ENCODE data around the gene RPL34. TPM values are rescaled to one million over a fixed set of nuclear protein-coding genes. Genes with fewer than 3 reads are reported as not detected.

RPL34 gene
- polyA plus RNA-seq, 2 of the 4 experiments (the other 2 are of a cell fraction), result 949 to 1,255 TPM

GRCh38 chr4:108574402-108574801 lies 46.0 kb upstream of the RPL34 start:
- ChIA-PET POLR2A (no interaction called here), CTCF (interaction anchor here (1.7 kb wide), 1 partner anchor 514 kb away, joined by 4 read pairs; no protein-coding TSS in a partner anchor)
- no peak overlapping the region for H3K27ac ChIP-seq
- DNase-seq (ENCODE audit: low read depth in 1 of 2, low spot score in 1 of 2) (no peak), FAIRE-seq (no peak), ATAC-seq (no peak)
- H3K9me3 ChIP-seq, result no peaks in the 10 kb centered on the region
- 29% methylated on average over 3 of the region's 3 CpGs for WGBS (ENCODE audit: missing lambda C conversion rate)
- H3K4me1 ChIP-seq, result no peaks in the 10 kb centered on the region
- no peak overlapping the region for H3K4me2 ChIP-seq
- TF ChIP-seq POLR2A (IDR thresholded peaks at IDR 0.05; ENCODE audit: low read length) (no peak), BCL3 (IDR thresholded peaks at IDR 0.05) (no peak), ATOH8 (CRISPR knock-in tag; IDR thresholded peaks at IDR 0.05; ENCODE audit: low read depth) (no peak), ELK1 (IDR thresholded peaks at IDR 0.05; ENCODE audit: low read depth, low read length) (no peak), HEYL (CRISPR knock-in tag; IDR thresholded peaks at IDR 0.05) (no peak), BHLHE40 (IDR thresholded peaks at IDR 0.05; ENCODE audit: low read depth, low read length) (no peak), EHMT2 (IDR thresholded peaks at IDR 0.05; ENCODE audit: low read depth) (no peak), RAD21 (conservative IDR thresholded peaks at IDR 0.05 in 1 of 2, IDR thresholded peaks at IDR 0.05 in 1 of 2) (no peak), EP300 (IDR thresholded peaks at IDR 0.05) (no peak), FOSL2 (IDR thresholded peaks at IDR 0.05) (no peak), FOSL2 (CRISPR knock-in tag; IDR thresholded peaks at IDR 0.05) (no peak), ESRRA (IDR thresholded peaks at IDR 0.05; ENCODE audit: borderline replicate concordance, low read length) (no peak), E2F6 (IDR thresholded peaks at IDR 0.05; ENCODE audit: borderline replicate concordance, low read depth) (no peak)
- no peak overlapping the region for H3K4me3 ChIP-seq

GRCh38 chr4:108581083-108581482 lies 39.3 kb upstream of the RPL34 start:
- Histone ChIP-seq H3K4me1 (no peaks in the 10 kb centered on the region), H3K4me2 (no peak overlapping the region), H3K9me3 (no peaks in the 10 kb centered on the region), H3K27ac (no peak overlapping the region), H3K4me3 (no peak overlapping the region)
- no peak for DNase-seq (ENCODE audit: low read depth in 1 of 2, low spot score in 1 of 2)
- 45% methylated on average over 6 of the region's 6 CpGs for WGBS (ENCODE audit: missing lambda C conversion rate)
- ChIA-PET POLR2A (interaction anchor here (0.7 kb wide), 1 partner anchor 49 kb away, joined by 4 read pairs; no protein-coding TSS in a partner anchor), CTCF (interaction anchor here (0.6 to 1.5 kb wide), 2 partner anchors 8 to 272 kb away, joined by 4 read pairs; no protein-coding TSS in a partner anchor)
- no peak for FAIRE-seq
- no peak for ATAC-seq
- TF ChIP-seq CHD2 (IDR thresholded peaks at IDR 0.05; ENCODE audit: low read length, partially characterized antibody) (no peak), GATA3 (IDR thresholded peaks at IDR 0.05; ENCODE audit: borderline replicate concordance) (no peak), FOXS1 (CRISPR knock-in tag; IDR thresholded peaks at IDR 0.05) (no peak), SMC3 (IDR thresholded peaks at IDR 0.05) (no peak), NFE2L2 (conservative IDR thresholded peaks at IDR 0.05; ENCODE audit: low read length) (no peak), USF2 (IDR thresholded peaks at IDR 0.05) (no peak), HOXA7 (CRISPR knock-in tag; IDR thresholded peaks at IDR 0.05) (no peak), HOXB13 (CRISPR knock-in tag; IDR thresholded peaks at IDR 0.05; ENCODE audit: low read depth) (no peak), CEBPB (IDR thresholded peaks at IDR 0.05) (no peak), ZNF302 (CRISPR knock-in tag; IDR thresholded peaks at IDR 0.05) (no peak)

Measured in A549 (cell line).